ENCODE data around the gene ASTN2. TPM values are rescaled to one million over a fixed set of nuclear protein-coding genes. Genes with fewer than 3 reads are reported as not detected.

Gene ASTN2
- total RNA-seq, 2 experiments from 2014 or later, result 3.9 TPM

DNA sequence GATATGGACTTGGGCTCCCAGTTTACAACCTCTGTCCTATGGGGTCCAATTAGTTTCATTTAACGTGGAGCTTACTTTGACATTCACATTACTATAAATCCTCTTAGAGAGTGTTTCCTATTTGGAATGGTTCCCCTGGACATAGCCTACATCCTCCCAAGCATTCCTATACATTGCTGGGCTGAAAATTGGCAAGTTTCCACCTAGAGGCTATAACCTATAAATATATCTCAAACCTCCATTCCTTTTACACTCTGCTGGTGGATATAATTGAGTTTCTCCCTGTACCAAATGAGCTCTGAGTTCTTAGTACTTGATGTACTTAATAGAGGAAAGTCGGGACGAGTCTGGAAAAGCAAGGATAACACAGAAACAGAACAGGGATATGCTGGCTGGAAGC is 172.8 kb downstream of the ASTN2 start:
- Mint-ChIP-seq H3K27me3 (no peaks in the 10 kb centered on the region), H3K4me3 (no peak overlapping the region), H3K27ac (no peak overlapping the region), H3K4me1 (no peaks in the 10 kb centered on the region), H3K9me3 (peaks cover 2% of the 10 kb centered on the region), H3K36me3 (no peaks in the 10 kb centered on the region)
- no peak for DNase-seq

DNA sequence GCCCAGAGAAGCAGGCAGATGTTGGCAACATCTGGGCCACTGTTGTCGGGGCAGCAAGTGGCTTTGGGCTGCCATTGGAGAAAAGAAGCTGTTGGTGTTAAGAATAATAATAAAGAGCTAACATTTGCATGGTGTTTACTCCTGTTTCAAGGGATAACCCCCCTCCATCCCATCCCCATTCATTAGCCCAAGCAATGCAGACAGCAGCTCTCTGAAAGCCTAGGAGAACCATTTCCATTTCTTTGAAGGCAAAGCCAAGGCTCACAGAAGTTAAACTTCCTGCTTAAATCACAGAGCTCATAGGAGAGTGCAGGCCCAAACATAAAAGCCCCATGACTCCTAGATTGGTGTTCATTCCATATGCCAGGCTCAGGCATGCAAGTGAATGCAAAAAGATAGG is 175.4 kb downstream of the ASTN2 start:
- Mint-ChIP-seq H3K36me3 (no peaks in the 10 kb centered on the region), H3K27ac (no peak overlapping the region), H3K4me1 (no peaks in the 10 kb centered on the region), H3K27me3 (no peaks in the 10 kb centered on the region), H3K9me3 (peaks cover 2% of the 10 kb centered on the region), H3K4me3 (no peak overlapping the region)
- no peak for DNase-seq

DNA sequence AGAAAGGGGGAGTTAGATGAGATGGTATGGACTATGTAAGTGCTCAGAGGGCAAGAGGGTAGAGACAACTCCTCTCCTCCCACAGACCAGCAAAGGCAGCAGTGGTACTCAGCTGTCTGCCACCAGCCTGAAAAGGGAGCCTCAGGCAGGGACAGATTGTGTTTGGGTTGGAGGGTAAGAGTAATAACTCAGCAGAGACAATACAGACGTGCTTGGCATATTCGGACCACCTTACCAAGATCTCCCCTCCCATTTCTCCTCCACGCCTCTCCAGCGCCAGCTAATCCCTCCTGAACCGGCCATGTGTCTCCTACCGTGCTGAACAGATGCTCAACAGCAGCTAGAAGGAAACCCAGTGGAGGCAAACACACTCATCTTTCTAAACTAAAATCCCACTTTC is 180.8 kb downstream of the ASTN2 start:
- H3K27ac Mint-ChIP-seq, result no peak overlapping the region

DNA sequence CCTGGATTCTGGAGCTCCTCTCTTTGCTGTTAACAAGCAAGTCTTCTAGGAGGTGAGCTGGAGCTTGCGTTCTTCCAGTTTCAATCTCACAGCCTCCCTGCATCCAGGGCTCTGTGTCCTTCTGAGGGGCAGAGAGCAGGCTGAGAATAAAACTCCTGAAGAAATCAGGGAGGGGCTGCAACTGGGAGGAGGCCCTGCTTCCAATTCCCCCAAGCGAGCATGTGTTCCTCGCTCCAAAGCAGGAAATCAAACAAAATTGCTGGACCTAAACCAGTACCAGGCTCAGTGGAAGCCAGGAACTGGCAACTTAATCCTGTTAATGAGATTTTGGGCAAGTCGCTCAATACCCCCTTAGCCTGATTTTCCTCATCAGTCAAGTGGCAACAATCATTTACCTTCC is 181.8 kb downstream of the ASTN2 start:
- DNase-seq, result no peak
- H3K4me1 Mint-ChIP-seq, result no peaks in the 10 kb centered on the region
- H3K9me3 Mint-ChIP-seq, result no peaks in the 10 kb centered on the region
- H3K27ac Mint-ChIP-seq, result no peak overlapping the region
- no peak overlapping the region for H3K4me3 Mint-ChIP-seq
- H3K36me3 Mint-ChIP-seq, result no peaks in the 10 kb centered on the region
- no peaks in the 10 kb centered on the region for H3K27me3 Mint-ChIP-seq

More for the DNA sequence above, 180.8 kb downstream of the ASTN2 start:
- no peaks in the 10 kb centered on the region for H3K9me3 Mint-ChIP-seq
- H3K27me3 Mint-ChIP-seq, result no peaks in the 10 kb centered on the region
- no peak for DNase-seq
- no peak overlapping the region for H3K4me3 Mint-ChIP-seq
- H3K36me3 Mint-ChIP-seq, result no peaks in the 10 kb centered on the region
- no peaks in the 10 kb centered on the region for H3K4me1 Mint-ChIP-seq

DNA sequence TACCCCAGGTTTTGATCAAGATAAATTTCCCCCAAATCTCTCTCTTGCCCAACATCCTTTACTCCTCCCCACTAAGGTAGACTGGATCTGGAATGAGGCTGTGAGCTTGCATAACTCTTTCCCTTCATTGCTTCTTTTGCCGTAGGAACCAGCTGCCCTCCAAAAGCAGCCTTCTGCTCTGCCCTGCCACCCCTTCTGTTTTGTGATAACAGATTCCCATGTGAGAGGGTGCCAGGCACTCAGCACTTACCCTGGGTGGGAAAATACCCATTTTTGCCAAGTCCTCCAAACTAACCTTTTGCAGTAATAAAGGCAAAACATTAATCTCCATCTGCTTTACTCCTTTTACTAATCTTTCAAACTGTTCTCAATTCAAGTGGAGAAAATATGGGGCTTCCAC is 182.6 kb downstream of the ASTN2 start:
- no peaks in the 10 kb centered on the region for H3K4me1 Mint-ChIP-seq
- H3K27me3 Mint-ChIP-seq, result no peaks in the 10 kb centered on the region
- H3K27ac Mint-ChIP-seq, result no peak overlapping the region
- H3K36me3 Mint-ChIP-seq, result no peaks in the 10 kb centered on the region
- no peak overlapping the region for H3K4me3 Mint-ChIP-seq
- no peak for DNase-seq
- no peaks in the 10 kb centered on the region for H3K9me3 Mint-ChIP-seq

DNA sequence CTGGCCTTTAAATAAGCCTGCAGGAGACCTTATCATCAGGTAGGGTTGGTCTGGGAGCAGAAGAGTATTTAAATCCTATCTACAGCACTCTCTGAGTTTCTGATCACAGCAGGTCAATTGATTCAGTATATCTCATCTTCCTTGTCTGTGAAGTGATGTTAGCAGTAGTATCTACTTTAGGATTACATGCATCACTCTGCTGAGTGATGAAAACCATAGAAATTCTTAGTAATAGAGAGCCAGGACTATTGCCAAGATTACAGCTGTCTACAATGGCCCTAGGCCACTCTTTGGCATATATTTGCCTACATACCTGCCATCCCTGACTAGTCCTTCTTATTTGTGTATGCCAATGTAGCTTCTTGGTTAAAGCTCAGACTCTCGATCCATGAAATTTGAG is 183.8 kb downstream of the ASTN2 start:
- DNase-seq, result no peak
- H3K4me1 Mint-ChIP-seq, result no peaks in the 10 kb centered on the region
- no peaks in the 10 kb centered on the region for H3K27me3 Mint-ChIP-seq

DNA sequence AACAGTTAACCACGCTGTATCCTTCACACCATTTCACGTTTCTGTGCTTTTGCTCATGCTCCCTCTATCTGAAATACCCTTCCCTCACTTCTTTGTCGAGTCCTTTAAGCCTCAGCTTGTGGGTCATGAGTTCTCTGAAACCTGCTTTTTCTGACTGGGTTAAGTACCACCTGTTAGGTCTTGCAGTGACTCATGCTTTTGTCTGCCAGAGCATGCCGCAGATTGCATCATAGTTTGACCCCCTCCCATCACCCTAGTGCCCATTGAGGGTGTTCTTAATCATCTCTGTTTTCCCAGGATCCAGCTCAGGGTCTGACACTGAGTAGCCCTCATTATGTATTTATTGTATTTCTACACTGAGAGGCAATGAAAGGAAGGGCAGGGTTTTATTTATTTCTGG is 190.2 kb downstream of the ASTN2 start:
- Mint-ChIP-seq H3K9me3 (peaks cover 2% of the 10 kb centered on the region), H3K4me3 (no peak overlapping the region), H3K4me1 (no peaks in the 10 kb centered on the region), H3K27ac (no peak overlapping the region), H3K27me3 (no peaks in the 10 kb centered on the region), H3K36me3 (no peaks in the 10 kb centered on the region)
- DNase-seq, result no peak

More for the DNA sequence above, 183.8 kb downstream of the ASTN2 start:
- Mint-ChIP-seq H3K27ac (no peak overlapping the region), H3K36me3 (no peaks in the 10 kb centered on the region), H3K9me3 (no peaks in the 10 kb centered on the region), H3K4me3 (no peak overlapping the region)

DNA sequence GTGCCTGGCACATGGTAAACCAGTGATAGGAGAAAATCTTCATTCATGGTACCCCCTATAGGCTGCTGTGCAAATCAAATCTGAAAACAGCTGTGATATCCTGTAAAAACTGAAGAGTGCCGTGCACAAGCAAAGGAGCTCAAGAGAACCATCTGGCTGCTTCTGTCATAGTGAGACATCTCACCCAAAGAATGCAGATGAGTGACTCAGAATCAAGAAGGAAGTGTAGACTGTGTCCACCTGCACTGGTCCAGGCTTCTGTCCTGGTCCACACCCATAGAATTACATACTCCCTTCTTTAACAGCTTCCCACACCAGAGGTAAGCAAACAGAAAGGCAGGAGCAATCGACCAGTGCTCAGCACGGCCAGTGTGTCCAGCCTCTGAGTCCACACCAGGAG is 195.9 kb downstream of the ASTN2 start:
- Mint-ChIP-seq H3K4me1 (no peaks in the 10 kb centered on the region), H3K27ac (no peak overlapping the region), H3K27me3 (no peaks in the 10 kb centered on the region), H3K4me3 (no peak overlapping the region), H3K9me3 (peaks cover 2% of the 10 kb centered on the region), H3K36me3 (no peaks in the 10 kb centered on the region)
- DNase-seq, result no peak

DNA sequence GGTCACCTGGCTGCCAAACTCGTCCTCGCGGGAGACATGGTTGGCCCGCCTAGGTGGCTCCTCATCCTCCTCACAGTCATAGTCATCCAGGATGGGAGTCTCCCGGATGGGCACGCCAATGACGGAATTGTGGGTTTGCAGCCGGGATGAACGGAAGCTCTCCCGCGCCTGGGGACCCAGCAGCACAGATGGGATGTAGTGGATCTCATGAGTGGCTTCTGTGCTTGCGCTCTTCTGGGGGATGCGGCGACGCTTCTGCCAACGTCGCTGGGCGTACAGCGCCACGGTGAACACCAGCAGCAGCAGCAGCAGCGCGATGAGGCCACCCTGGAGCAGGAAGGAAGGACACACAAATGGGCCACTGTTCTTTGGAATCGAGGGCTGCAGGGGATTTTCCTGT is 200.4 kb downstream of the ASTN2 start:
- Mint-ChIP-seq H3K36me3 (no peaks in the 10 kb centered on the region), H3K9me3 (peaks cover 7% of the 10 kb centered on the region), H3K4me3 (no peak overlapping the region), H3K27me3 (no peaks in the 10 kb centered on the region), H3K4me1 (no peaks in the 10 kb centered on the region), H3K27ac (no peak overlapping the region)
- no peak for DNase-seq

DNA sequence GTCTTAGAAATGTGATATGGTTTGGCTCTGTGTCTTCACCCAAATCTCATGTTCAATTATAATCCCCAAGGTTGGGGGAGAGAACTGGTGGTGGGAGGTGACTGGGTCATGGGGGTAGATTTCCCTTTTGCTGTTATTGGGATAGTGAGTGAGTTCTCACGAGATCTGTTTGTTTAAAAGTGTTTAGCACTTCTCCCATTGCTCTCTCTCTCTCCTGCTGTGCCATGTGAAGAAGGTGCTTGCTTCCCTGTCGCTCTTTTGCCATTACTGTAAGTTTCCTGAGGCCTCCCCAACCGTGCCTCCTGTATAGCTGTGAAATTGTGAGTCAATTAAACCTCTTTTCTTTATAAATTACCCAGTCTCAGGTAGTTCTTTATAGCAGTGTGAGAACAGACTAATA is 203.6 kb downstream of the ASTN2 start:
- Mint-ChIP-seq H3K4me1 (no peaks in the 10 kb centered on the region), H3K9me3 (peaks cover 16% of the 10 kb centered on the region)

DNA sequence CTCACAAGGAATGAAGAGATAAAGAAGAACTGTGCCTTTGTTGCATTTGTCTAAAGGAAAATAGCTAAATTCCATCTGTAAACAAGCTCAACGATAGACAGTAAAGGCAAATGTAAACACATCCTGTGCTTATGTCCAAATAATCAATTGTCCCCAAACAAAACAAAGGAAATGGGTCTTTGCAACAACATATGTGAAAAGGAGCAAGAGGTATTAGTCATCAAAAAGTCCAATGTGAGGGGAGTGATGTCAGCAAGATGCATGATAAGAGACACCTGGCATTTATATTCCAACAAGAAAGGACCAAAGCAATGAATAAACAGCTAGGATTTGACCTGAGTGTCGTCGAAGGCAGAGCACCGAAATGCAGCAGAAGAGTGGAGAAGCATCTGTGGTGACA is 209.1 kb downstream of the ASTN2 start:
- Mint-ChIP-seq H3K36me3 (no peaks in the 10 kb centered on the region), H3K4me3 (no peak overlapping the region), H3K27me3 (peaks cover 3% of the 10 kb centered on the region), H3K27ac (no peak overlapping the region), H3K4me1 (no peaks in the 10 kb centered on the region), H3K9me3 (peaks cover 14% of the 10 kb centered on the region)
- no peak for DNase-seq

More for the DNA sequence above, 203.6 kb downstream of the ASTN2 start:
- no peaks in the 10 kb centered on the region for H3K36me3 Mint-ChIP-seq
- DNase-seq, result no peak
- H3K27me3 Mint-ChIP-seq, result no peaks in the 10 kb centered on the region
- H3K4me3 Mint-ChIP-seq, result no peak overlapping the region
- no peak overlapping the region for H3K27ac Mint-ChIP-seq

DNA sequence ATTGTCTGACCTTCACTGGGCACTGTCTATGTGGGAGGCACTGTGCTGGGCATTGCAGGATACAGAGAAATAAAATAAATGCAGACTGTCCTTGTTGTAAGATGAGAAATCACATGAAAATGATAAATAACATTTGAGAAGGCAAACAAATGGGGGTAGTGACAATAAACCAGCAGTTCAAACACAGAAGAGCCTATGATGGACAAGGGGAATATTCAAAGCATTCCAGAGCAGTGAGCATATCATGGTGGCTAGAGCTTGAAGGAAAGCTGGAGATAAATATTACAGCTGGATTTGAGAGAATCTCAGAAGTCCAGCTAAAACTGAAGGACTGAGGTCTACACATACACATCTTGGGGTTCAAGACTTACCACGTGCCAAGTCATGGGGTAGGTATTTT is 209.9 kb downstream of the ASTN2 start:
- Mint-ChIP-seq H3K27ac (no peak overlapping the region), H3K4me3 (no peak overlapping the region), H3K4me1 (no peaks in the 10 kb centered on the region), H3K9me3 (peaks cover 13% of the 10 kb centered on the region), H3K27me3 (peaks cover 3% of the 10 kb centered on the region), H3K36me3 (no peaks in the 10 kb centered on the region)
- no peak for DNase-seq

DNA sequence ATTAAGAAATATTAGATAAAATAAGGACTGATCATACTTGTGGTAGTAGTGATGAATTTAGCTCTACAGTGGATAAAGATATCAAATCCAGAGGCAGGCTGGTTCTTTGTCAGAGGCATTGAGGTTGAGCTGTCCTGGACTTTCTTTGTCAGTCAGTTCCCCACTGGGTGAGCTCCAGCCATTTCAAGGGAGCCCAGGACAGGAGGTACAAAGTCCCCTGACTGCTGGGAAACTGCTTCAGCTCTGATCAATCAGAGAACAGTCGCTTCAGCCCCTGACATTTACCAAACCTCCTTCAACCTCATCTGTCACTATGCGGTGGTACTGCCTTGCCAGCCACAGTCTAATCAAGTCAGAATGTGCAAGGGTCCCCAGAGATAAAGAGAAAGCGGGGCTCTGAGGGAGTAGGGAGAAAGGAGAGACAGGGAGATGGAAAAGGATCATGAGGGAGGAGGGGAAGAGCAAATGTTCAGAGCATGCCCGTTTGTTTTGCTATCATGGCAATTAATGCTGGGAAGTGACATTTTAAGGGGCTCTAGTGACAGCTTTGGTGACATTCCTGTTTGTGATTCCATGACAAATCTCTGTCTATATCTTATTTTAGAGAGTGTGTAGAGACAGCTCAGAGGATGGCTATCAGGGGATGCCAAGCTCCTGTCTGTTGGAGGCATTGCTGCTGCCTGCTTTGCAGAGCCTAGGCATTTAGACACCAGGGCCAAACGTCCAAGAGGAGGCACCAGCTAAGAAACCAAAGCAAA is 223.2 kb downstream of the ASTN2 start:
- H3K4me3 Mint-ChIP-seq, result no peak overlapping the region
- no peak for DNase-seq
- H3K27ac Mint-ChIP-seq, result no peak overlapping the region
- no peaks in the 10 kb centered on the region for H3K27me3 Mint-ChIP-seq
- no peaks in the 10 kb centered on the region for H3K4me1 Mint-ChIP-seq
- H3K36me3 Mint-ChIP-seq, result no peaks in the 10 kb centered on the region
- peaks cover 4% of the 10 kb centered on the region for H3K9me3 Mint-ChIP-seq

DNA sequence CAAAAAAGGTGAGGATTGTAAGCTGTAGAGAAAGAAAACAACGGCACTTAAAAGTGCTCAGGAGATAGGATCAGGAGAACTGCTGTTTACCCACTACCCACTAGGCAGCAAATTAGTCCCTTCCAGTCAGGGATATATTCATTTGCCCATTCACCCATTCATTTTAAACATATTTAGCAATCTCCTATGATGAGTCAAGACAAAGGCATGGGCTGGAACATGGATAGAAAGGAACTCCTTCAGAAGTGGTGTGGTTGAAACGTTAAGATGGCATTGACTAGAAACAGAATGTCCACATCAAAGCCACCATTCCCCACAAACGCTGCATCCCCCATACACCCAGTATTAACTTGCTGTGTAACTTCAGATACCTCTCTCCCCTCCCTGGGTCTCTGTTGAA is 225.7 kb downstream of the ASTN2 start:
- no peaks in the 10 kb centered on the region for H3K4me1 Mint-ChIP-seq
- DNase-seq, result no peak
- H3K36me3 Mint-ChIP-seq, result no peaks in the 10 kb centered on the region
- peaks cover 3% of the 10 kb centered on the region for H3K9me3 Mint-ChIP-seq
- no peak overlapping the region for H3K27ac Mint-ChIP-seq
- no peaks in the 10 kb centered on the region for H3K27me3 Mint-ChIP-seq
- H3K4me3 Mint-ChIP-seq, result no peak overlapping the region

DNA sequence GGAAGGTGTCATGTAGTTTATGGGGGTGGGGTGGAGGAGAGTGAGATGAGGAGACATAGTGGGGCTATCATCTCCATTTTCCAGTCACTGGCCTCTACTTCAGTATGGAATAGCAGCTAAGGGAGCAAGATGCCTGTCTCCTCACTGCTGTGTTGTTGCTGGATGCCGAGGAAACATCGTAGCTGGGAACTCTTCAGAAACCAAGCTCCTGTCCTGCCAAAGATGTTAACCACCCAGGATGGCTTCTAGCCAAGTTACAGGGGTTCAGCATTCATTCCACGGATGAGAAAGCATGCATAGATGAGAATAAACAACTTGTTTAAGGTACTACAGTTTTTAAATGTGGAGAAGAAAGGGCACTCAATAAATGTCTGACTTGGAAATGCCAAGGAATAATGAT is 226.5 kb downstream of the ASTN2 start:
- Mint-ChIP-seq H3K4me3 (no peak overlapping the region), H3K4me1 (no peaks in the 10 kb centered on the region), H3K9me3 (peaks cover 3% of the 10 kb centered on the region), H3K27me3 (no peaks in the 10 kb centered on the region), H3K27ac (no peak overlapping the region), H3K36me3 (no peaks in the 10 kb centered on the region)
- DNase-seq, result no peak

DNA sequence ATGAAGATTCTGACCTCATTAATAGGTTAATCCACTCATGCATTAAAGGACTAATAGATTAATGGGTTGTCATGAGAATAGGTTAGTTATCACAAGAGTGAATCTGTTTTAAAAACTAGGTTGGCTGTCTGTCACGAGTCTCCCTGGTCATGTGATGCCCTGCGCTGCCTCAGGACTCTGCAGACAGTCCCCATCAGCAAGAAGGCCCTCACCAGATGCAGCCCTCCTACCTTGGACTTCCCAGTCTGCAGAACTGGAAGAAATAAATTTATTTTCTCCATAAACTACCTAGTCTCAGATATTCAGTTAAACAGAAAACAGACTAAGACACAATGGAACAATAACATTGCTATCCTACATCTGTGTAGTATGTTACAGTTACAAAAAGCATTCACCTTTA is 227.4 kb downstream of the ASTN2 start:
- no peak for DNase-seq
- no peaks in the 10 kb centered on the region for H3K36me3 Mint-ChIP-seq
- H3K27ac Mint-ChIP-seq, result no peak overlapping the region
- H3K4me3 Mint-ChIP-seq, result no peak overlapping the region
- no peaks in the 10 kb centered on the region for H3K27me3 Mint-ChIP-seq
- no peaks in the 10 kb centered on the region for H3K4me1 Mint-ChIP-seq
- no peaks in the 10 kb centered on the region for H3K9me3 Mint-ChIP-seq
